VCaP (cell line): ENCODE results near the gene PLA2G5.
A peak's percentile ranks its signal among the peaks of the same experiment; 100 is the strongest.

Experiments
- H3K27ac ChIP-seq: fragments of 450-650 bp; 2 replicates; pipeline ENCODE4 v1.5.1; 2017
- CTCF ChIP-seq: fragments of 450-650 bp; conservative IDR thresholded peaks from 2 replicates; pipeline ENCODE4 v1.5.1; 2017; ENCODE audit warnings: mild to moderate bottlenecking, moderate library complexity

PLA2G5 gene, protein sequence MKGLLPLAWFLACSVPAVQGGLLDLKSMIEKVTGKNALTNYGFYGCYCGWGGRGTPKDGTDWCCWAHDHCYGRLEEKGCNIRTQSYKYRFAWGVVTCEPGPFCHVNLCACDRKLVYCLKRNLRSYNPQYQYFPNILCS

DNA sequence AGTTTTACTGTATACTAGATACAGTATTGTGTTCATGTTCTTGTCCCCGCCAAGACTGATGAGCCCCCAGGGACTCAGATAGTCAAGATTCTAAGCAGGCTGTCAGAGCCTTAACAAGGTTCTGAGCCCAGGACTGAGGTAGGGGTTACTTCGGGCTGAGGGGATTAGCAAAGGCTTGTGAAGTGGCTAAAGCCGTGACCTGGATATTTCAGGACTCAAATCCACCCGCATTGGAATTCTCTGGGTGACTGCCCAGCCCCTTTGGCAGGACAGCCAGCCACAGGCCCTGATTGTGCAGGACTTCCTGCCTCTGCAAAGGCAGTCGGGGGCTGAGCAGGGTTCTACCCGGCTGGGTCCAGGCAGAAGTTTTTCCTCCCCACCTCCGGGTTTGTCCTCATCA is at the start of gene PLA2G5:
Gene PLA2G5, plus strand, starts transcription at position 321 of the 400 bp plus-strand sequence. CDS start 14,637 bp downstream, outside the sequence.
- no peak within 1 kb of the TSS for H3K27ac ChIP-seq
- no peak for TF ChIP-seq CTCF

DNA sequence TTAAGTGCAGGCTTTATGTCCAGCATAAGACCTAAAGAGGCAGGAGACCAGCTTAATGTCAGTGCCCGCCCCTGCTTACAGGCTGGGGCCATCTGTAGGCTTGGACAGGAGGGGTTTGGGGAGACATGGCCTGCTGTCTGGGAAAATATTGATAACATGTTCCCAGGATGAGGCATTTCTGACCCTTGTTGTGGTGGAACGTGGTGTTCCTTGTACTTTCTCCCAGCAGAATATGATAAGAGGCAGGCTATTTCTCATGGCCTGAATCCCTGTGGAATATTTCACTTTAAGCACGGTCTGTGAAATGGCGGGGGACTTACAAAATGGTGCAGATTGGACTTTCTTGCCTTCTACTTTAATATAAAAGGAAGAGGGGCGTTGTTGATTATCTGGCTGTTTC is 41.9 kb upstream of the PLA2G5 start:
- TF ChIP-seq CTCF, result no peak
- H3K27ac ChIP-seq, result no peak overlapping the region

DNA sequence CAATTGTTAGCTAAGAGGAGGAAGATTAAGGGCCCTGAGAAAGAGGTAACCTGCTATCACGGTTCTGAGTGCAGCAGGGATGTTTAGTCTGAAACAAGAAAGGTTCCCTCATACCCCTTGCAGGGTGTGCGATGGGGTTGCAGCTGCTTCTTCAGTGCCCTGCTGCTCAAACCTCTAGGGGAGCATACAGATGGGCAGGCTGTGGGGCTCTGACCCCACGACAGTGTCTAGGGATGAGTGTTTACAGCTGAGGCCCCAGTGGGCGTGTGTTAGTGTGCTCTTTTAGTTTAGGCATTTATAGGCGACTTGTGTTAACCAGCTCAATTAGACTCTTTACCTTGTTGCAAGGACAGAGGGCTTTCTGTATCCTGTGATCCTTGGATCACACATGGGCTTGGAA is 41.3 kb upstream of the PLA2G5 start:
- H3K27ac ChIP-seq, result peak overlapping the region; percentile 16; the same call in 1 of the 2 replicates
- no peak for TF ChIP-seq CTCF

GRCh38 chr1:20029178-20029912 is 40.6 kb upstream of the PLA2G5 start:
- no peak for TF ChIP-seq CTCF
- H3K27ac ChIP-seq, result peak overlapping the region; percentile 96

GRCh38 chr1:20030436-20031151 is 39.4 kb upstream of the PLA2G5 start:
- H3K27ac ChIP-seq, result peak overlapping the region; percentile 96

- no peak for TF ChIP-seq CTCF
- peak overlapping the region; percentile 96 for H3K27ac ChIP-seq
Observed at GRCh38 chr1:20031161-20031560, 38.8 kb upstream of the PLA2G5 start.

- TF ChIP-seq CTCF, result no peak
- peak overlapping the region; percentile 96 for H3K27ac ChIP-seq
Observed at GRCh38 chr1:20031836-20032235, 38.2 kb upstream of the PLA2G5 start.

- H3K27ac ChIP-seq, result peak overlapping the region; percentile 96
- TF ChIP-seq CTCF, result no peak
Observed at GRCh38 chr1:20032425-20032824, 37.6 kb upstream of the PLA2G5 start.
